ENCODE measurements around the gene POMT2. TPM values are rescaled to one million over a fixed set of nuclear protein-coding genes. Genes with fewer than 3 reads are reported as not detected.
"Not testable (repeated sequence)": the region's sequence is repeated elsewhere in the genome, so short reads cannot be mapped to it uniquely, and the experiment has no call there.

POMT2 gene
- total RNA-seq, 1 donor: 2.8 TPM

- Histone ChIP-seq H3K4me3 (ENCODE audit: low read length) (no peak overlapping the region), H3K9me3 (ENCODE audit: low read depth, low read length) (no peaks in the 10 kb centered on the region), H3K4me1 (ENCODE audit: insufficient read depth, low read length) (no peaks in the 10 kb centered on the region), H3K27me3 (ENCODE audit: insufficient read depth, low read length) (no peaks in the 10 kb centered on the region)
Observed at GRCh38 chr14:77296906-77297305, 23.8 kb downstream of the POMT2 start.

- H3K4me1 ChIP-seq (ENCODE audit: insufficient read depth, low read length): no peaks in the 10 kb centered on the region
- H3K9me3 ChIP-seq (ENCODE audit: low read depth, low read length): no peaks in the 10 kb centered on the region
- no peak overlapping the region for H3K4me3 ChIP-seq (ENCODE audit: low read length)
- H3K27me3 ChIP-seq (ENCODE audit: insufficient read depth, low read length): no peaks in the 10 kb centered on the region
Observed at GRCh38 chr14:77296155-77296554, 24.5 kb downstream of the POMT2 start.

- no peak overlapping the region for H3K4me3 ChIP-seq (ENCODE audit: low read length)
- H3K4me1 ChIP-seq (ENCODE audit: insufficient read depth, low read length): no peaks in the 10 kb centered on the region
- H3K9me3 ChIP-seq (ENCODE audit: low read depth, low read length): no peaks in the 10 kb centered on the region
- H3K27me3 ChIP-seq (ENCODE audit: insufficient read depth, low read length): no peaks in the 10 kb centered on the region
Observed at GRCh38 chr14:77290705-77291104, 30.0 kb downstream of the POMT2 start.

GRCh38 chr14:77286576-77286975 lies 34.1 kb downstream of the POMT2 start:
- Histone ChIP-seq H3K4me1 (ENCODE audit: insufficient read depth, low read length) (no peaks in the 10 kb centered on the region), H3K4me3 (ENCODE audit: low read length) (no peak overlapping the region), H3K27me3 (ENCODE audit: insufficient read depth, low read length) (no peaks in the 10 kb centered on the region), H3K9me3 (ENCODE audit: low read depth, low read length) (no peaks in the 10 kb centered on the region)

- Histone ChIP-seq H3K9me3 (ENCODE audit: low read depth, low read length) (no peaks in the 10 kb centered on the region), H3K27me3 (ENCODE audit: insufficient read depth, low read length) (no peaks in the 10 kb centered on the region), H3K4me3 (ENCODE audit: low read length) (no peak overlapping the region), H3K4me1 (ENCODE audit: insufficient read depth, low read length) (no peaks in the 10 kb centered on the region)
Observed at GRCh38 chr14:77284466-77284865, 36.2 kb downstream of the POMT2 start.

- Histone ChIP-seq H3K27me3 (ENCODE audit: insufficient read depth, low read length) (no peaks in the 10 kb centered on the region), H3K4me1 (ENCODE audit: insufficient read depth, low read length) (no peaks in the 10 kb centered on the region), H3K4me3 (ENCODE audit: low read length) (no peak overlapping the region), H3K9me3 (ENCODE audit: low read depth, low read length) (no peaks in the 10 kb centered on the region)
Observed at GRCh38 chr14:77284066-77284465, 36.6 kb downstream of the POMT2 start.

- H3K9me3 ChIP-seq (ENCODE audit: low read depth, low read length): no peaks in the 10 kb centered on the region
- H3K4me1 ChIP-seq (ENCODE audit: insufficient read depth, low read length): no peaks in the 10 kb centered on the region
- no peak overlapping the region for H3K4me3 ChIP-seq (ENCODE audit: low read length)
- no peaks in the 10 kb centered on the region for H3K27me3 ChIP-seq (ENCODE audit: insufficient read depth, low read length)
Observed at GRCh38 chr14:77281852-77282410, 38.8 kb downstream of the POMT2 start.

- H3K9me3 ChIP-seq (ENCODE audit: low read depth, low read length); H3K4me1 ChIP-seq (ENCODE audit: insufficient read depth, low read length); H3K4me3 ChIP-seq (ENCODE audit: low read length); H3K27me3 ChIP-seq (ENCODE audit: insufficient read depth, low read length): not testable (repeated sequence)
Observed at GRCh38 chr14:77280921-77281320, 39.8 kb downstream of the POMT2 start.

- Histone ChIP-seq H3K9me3 (ENCODE audit: low read depth, low read length) (no peaks in the 10 kb centered on the region), H3K4me1 (ENCODE audit: insufficient read depth, low read length) (no peaks in the 10 kb centered on the region)
Observed at GRCh38 chr14:77279719-77280118, 41.0 kb downstream of the POMT2 start.

GRCh38 chr14:77278461-77279230 lies 42.0 kb downstream of the POMT2 start:
- Histone ChIP-seq H3K9me3 (ENCODE audit: low read depth, low read length) (no peaks in the 10 kb centered on the region), H3K4me1 (ENCODE audit: insufficient read depth, low read length) (no peaks in the 10 kb centered on the region), H3K27me3 (ENCODE audit: insufficient read depth, low read length) (no peaks in the 10 kb centered on the region), H3K4me3 (ENCODE audit: low read length) (no peak overlapping the region)

More at GRCh38 chr14:77279719-77280118, 41.0 kb downstream of the POMT2 start:
- H3K4me3 ChIP-seq (ENCODE audit: low read length): no peak overlapping the region
- no peaks in the 10 kb centered on the region for H3K27me3 ChIP-seq (ENCODE audit: insufficient read depth, low read length)

- no peaks in the 10 kb centered on the region for H3K27me3 ChIP-seq (ENCODE audit: insufficient read depth, low read length)
- no peak overlapping the region for H3K4me3 ChIP-seq (ENCODE audit: low read length)
- H3K4me1 ChIP-seq (ENCODE audit: insufficient read depth, low read length): no peaks in the 10 kb centered on the region
- no peaks in the 10 kb centered on the region for H3K9me3 ChIP-seq (ENCODE audit: low read depth, low read length)
Observed at GRCh38 chr14:77276959-77277358, 43.7 kb downstream of the POMT2 start.

GRCh38 chr14:77276295-77276935 lies 44.3 kb downstream of the POMT2 start:
- no peak overlapping the region for H3K4me3 ChIP-seq (ENCODE audit: low read length)
- peaks cover 1% of the 10 kb centered on the region for H3K27me3 ChIP-seq (ENCODE audit: insufficient read depth, low read length)
- no peaks in the 10 kb centered on the region for H3K9me3 ChIP-seq (ENCODE audit: low read depth, low read length)
- no peaks in the 10 kb centered on the region for H3K4me1 ChIP-seq (ENCODE audit: insufficient read depth, low read length)

GRCh38 chr14:77275601-77276017 lies 45.1 kb downstream of the POMT2 start:
- H3K4me3 ChIP-seq (ENCODE audit: low read length): no peak overlapping the region
- H3K4me1 ChIP-seq (ENCODE audit: insufficient read depth, low read length): no peaks in the 10 kb centered on the region
- no peaks in the 10 kb centered on the region for H3K9me3 ChIP-seq (ENCODE audit: low read depth, low read length)
- H3K27me3 ChIP-seq (ENCODE audit: insufficient read depth, low read length): peaks cover 5% of the 10 kb centered on the region

GRCh38 chr14:77275041-77275580 lies 45.6 kb downstream of the POMT2 start:
- Histone ChIP-seq H3K4me3 (ENCODE audit: low read length) (no peak overlapping the region), H3K9me3 (ENCODE audit: low read depth, low read length) (no peaks in the 10 kb centered on the region), H3K4me1 (ENCODE audit: insufficient read depth, low read length) (no peaks in the 10 kb centered on the region), H3K27me3 (ENCODE audit: insufficient read depth, low read length) (peaks cover 5% of the 10 kb centered on the region)

- no peaks in the 10 kb centered on the region for H3K4me1 ChIP-seq (ENCODE audit: insufficient read depth, low read length)
- H3K27me3 ChIP-seq (ENCODE audit: insufficient read depth, low read length): peaks cover 7% of the 10 kb centered on the region
- no peaks in the 10 kb centered on the region for H3K9me3 ChIP-seq (ENCODE audit: low read depth, low read length)
- no peak overlapping the region for H3K4me3 ChIP-seq (ENCODE audit: low read length)
Observed at GRCh38 chr14:77273796-77274195, 46.9 kb downstream of the POMT2 start.
